OCI-LY3 (cell line): ENCODE measurements around the gene ASMTL.

Source experiments
- CTCF ChIP-seq: fragments of 200-600, 300-600 bp; sonication (generic); IDR thresholded peaks from 2 replicates; pipeline ENCODE4 v1.5.1; 2014; ENCODE audit warnings: antibody characterized with exemption, low read length, low read depth
- EZH2phosphoT487 ChIP-seq: fragments of 200-600 bp; shearing (Covaris generic); IDR thresholded peaks from 2 replicates; pipeline ENCODE4 v1.6.1; 2018; ENCODE audit warnings: antibody characterized with exemption, mixed run types, low read depth

GRCh38 chrX:1400049-1400448 lies 52.7 kb downstream of the ASMTL start:
- TF ChIP-seq CTCF (no peak), EZH2phosphoT487 (no peak)
